Lower lobe of right lung (tissue), 2 donors: ENCODE data around the gene TSPYL6. TPM values are rescaled to one million over a fixed set of nuclear protein-coding genes. Genes with fewer than 3 reads are reported as not detected.
A peak's percentile ranks its signal among the peaks of the same experiment; 100 is the strongest.

Experiments used
- ATAC-seq, 2 donors: fragments of 200-7000 bp; cut with Tn5 transposase; one replicate each; pipeline ENCODE4 v1.9.1; 2020 to 2022; ENCODE audit warnings: mild to moderate bottlenecking in 2 of 2, moderate library complexity in 2 of 2
- DNase-seq: peaks from one replicate; pipeline ENCODE4 v3.0.0-alpha.2; 2020
- H3K27ac ChIP-seq: fragments of 200-600 bp; one replicate; pipeline ENCODE4 v1.8.0; 2022
- H3K27me3 ChIP-seq: fragments of 200-600 bp; one replicate; pipeline ENCODE4 v1.8.0; 2022; ENCODE audit warnings: low read depth
- H3K36me3 ChIP-seq: fragments of 200-600 bp; one replicate; pipeline ENCODE4 v1.8.0; 2022; ENCODE audit warnings: mild to moderate bottlenecking
- H3K4me1 ChIP-seq: fragments of 200-600 bp; one replicate; pipeline ENCODE4 v1.8.0; 2022
- H3K4me3 ChIP-seq: fragments of 200-600 bp; one replicate; pipeline ENCODE4 v1.8.0; 2022; ENCODE audit warnings: mild to moderate bottlenecking
- H3K9me3 ChIP-seq: fragments of 200-600 bp; one replicate; pipeline ENCODE4 v1.8.0; 2022
- intact Hi-C: fragments of 100-400 bp; cut with DNase I; formaldehyde crosslinking; loops from one replicate; pipeline ENCODE4 v1.11.0; 2022
- total RNA-seq: library from RNA; stranded (reverse); fragmentation: NEBNext Ultra II Directional; extraction: Animal tissue kit (Norgen Biotek cat#: 25700); gene quantifications from one replicate; pipeline ENCODE4 v1.2.1, GENCODE V29; 2021
- TF ChIP-seq, protein P1 (sequence below): fragments of 200-600 bp; IDR thresholded peaks from one replicate; pipeline ENCODE4 v1.8.0; 2022; ENCODE audit warnings: antibody characterized with exemption, mild to moderate bottlenecking
- donor health status: DM: no; HTN: yes; CAD: no; lungs with severe emphysema.

The TSPYL6 gene
- total RNA-seq, 1 donor from 2014 or later: not detected

- ATAC-seq (no peak), DNase-seq (no peak)
- intact Hi-C loops: no loop called here
- Histone ChIP-seq H3K27ac (no peak overlapping the region), H3K4me3 (no peak overlapping the region), H3K36me3 (no peaks in the 10 kb centered on the region), H3K4me1 (peaks cover 6% of the 10 kb centered on the region), H3K27me3 (no peaks in the 10 kb centered on the region), H3K9me3 (no peaks in the 10 kb centered on the region)
- TF ChIP-seq, protein P1, sequence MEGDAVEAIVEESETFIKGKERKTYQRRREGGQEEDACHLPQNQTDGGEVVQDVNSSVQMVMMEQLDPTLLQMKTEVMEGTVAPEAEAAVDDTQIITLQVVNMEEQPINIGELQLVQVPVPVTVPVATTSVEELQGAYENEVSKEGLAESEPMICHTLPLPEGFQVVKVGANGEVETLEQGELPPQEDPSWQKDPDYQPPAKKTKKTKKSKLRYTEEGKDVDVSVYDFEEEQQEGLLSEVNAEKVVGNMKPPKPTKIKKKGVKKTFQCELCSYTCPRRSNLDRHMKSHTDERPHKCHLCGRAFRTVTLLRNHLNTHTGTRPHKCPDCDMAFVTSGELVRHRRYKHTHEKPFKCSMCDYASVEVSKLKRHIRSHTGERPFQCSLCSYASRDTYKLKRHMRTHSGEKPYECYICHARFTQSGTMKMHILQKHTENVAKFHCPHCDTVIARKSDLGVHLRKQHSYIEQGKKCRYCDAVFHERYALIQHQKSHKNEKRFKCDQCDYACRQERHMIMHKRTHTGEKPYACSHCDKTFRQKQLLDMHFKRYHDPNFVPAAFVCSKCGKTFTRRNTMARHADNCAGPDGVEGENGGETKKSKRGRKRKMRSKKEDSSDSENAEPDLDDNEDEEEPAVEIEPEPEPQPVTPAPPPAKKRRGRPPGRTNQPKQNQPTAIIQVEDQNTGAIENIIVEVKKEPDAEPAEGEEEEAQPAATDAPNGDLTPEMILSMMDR: no peak
Measured at GRCh38 chr2:54224997-54225396, 31.0 kb downstream of the TSPYL6 start.

GRCh38 chr2:54213082-54213481, 42.9 kb downstream of the TSPYL6 start:
- Histone ChIP-seq H3K4me1 (peaks cover 10% of the 10 kb centered on the region), H3K36me3 (no peaks in the 10 kb centered on the region), H3K4me3 (no peak overlapping the region), H3K27ac (no peak overlapping the region), H3K27me3 (no peaks in the 10 kb centered on the region), H3K9me3 (peaks cover 9% of the 10 kb centered on the region)
- TF ChIP-seq, protein P1: no peak
- no peak for DNase-seq
- intact Hi-C loops: no loop called here
- ATAC-seq: no peak

DNA sequence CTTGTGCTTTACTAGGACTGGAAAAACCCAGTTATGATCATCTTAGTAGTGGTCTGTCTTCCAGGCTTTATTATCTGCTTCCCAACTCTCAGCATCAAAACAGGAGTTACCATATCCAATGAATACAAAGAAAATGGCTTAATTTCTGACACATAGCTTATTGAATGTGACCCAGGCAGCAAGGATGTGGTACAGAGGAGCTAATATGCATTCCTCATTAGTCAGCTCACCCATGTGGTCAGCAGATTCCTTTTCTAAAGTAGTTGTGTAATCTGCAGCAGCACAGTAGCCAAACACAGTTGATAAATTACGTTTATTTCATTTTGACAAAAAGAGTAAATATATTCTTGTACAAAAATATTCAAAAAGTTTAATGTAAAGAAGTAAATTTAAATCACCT, 43.6 kb downstream of the TSPYL6 start:
- peaks cover 16% of the 10 kb centered on the region for H3K4me1 ChIP-seq
- no peak for DNase-seq
- H3K27ac ChIP-seq: no peak overlapping the region
- H3K9me3 ChIP-seq: peaks cover 9% of the 10 kb centered on the region
- no peaks in the 10 kb centered on the region for H3K27me3 ChIP-seq
- no peak overlapping the region for H3K4me3 ChIP-seq
- peak in 1 of 2 donors; percentile 65 for ATAC-seq
- intact Hi-C loops: no loop called here
- H3K36me3 ChIP-seq: no peaks in the 10 kb centered on the region
- TF ChIP-seq, protein P1: no peak

GRCh38 chr2:54209379-54209778, 46.6 kb downstream of the TSPYL6 start:
- H3K4me1 ChIP-seq: peaks cover 23% of the 10 kb centered on the region
- DNase-seq (no peak), ATAC-seq (no peak)
- no peaks in the 10 kb centered on the region for H3K36me3 ChIP-seq
- TF ChIP-seq, protein P1: no peak
- H3K9me3 ChIP-seq: no peaks in the 10 kb centered on the region
- H3K27ac ChIP-seq: no peak overlapping the region
- no peaks in the 10 kb centered on the region for H3K27me3 ChIP-seq
- H3K4me3 ChIP-seq: no peak overlapping the region
- intact Hi-C loops: no loop called here

- TF ChIP-seq, protein P1: no peak
- no peaks in the 10 kb centered on the region for H3K36me3 ChIP-seq
- H3K9me3 ChIP-seq: no peaks in the 10 kb centered on the region
- H3K27ac ChIP-seq: no peak overlapping the region
- intact Hi-C loops: no loop called here
- no peak for ATAC-seq
- no peak overlapping the region for H3K4me3 ChIP-seq
- no peaks in the 10 kb centered on the region for H3K27me3 ChIP-seq
- no peak for DNase-seq
- peaks cover 23% of the 10 kb centered on the region for H3K4me1 ChIP-seq
Measured at GRCh38 chr2:54208364-54209240, 47.4 kb downstream of the TSPYL6 start.
